Natural killer cell (primary cell): Measurements from ENCODE around the gene NFKBIZ. TPM values are rescaled to one million over a fixed set of nuclear protein-coding genes. Genes with fewer than 3 reads are reported as not detected.

Experiments
- ATAC-seq, 3 donors: fragments of 150-1000 bp in 2 of 3; fragments of 200-7000 bp in 1 of 3; cut with Tn5 transposase; 1 replicate in 1 of 3; 2 replicates in 2 of 3; pipeline ENCODE4 v1.10.0; 2021; ENCODE audit warnings: mild to moderate bottlenecking in 2 of 3, moderate library complexity in 2 of 3
- DNase-seq, 2 donors: peaks; one replicate each; pipeline versions ENCODE4 v3.0.0 to v3.0.0-alpha.2; 2013 to 2021; ENCODE audit warnings: mixed read lengths in 1 of 2
- H3K27ac ChIP-seq: one replicate; pipeline ENCODE4 v1.5.1; 2013; ENCODE audit warnings: mild to moderate bottlenecking, low read length
- H3K27me3 ChIP-seq: one replicate; pipeline ENCODE4 v1.6.1; 2013; ENCODE audit warnings: low read length; ENCODE audit not compliant: control insufficient read depth, insufficient read depth
- H3K36me3 ChIP-seq: one replicate; pipeline ENCODE4 v1.6.1; 2013; ENCODE audit warnings: low read length; ENCODE audit not compliant: control insufficient read depth, insufficient read depth
- H3K4me1 ChIP-seq: one replicate; pipeline ENCODE4 v1.6.1; 2013; ENCODE audit warnings: low read length; ENCODE audit not compliant: control insufficient read depth, insufficient read depth
- H3K4me3 ChIP-seq: one replicate; pipeline ENCODE4 v1.5.1; 2013; ENCODE audit warnings: low read length
- H3K9me3 ChIP-seq: one replicate; pipeline ENCODE4 v1.6.1; 2013; ENCODE audit warnings: low read length; ENCODE audit not compliant: control insufficient read depth, insufficient read depth
- H3K27ac Mint-ChIP-seq, 2 donors: one replicate each; pipeline ENCODE4 v1.8.0; 2022; ENCODE audit warnings: mild to moderate bottlenecking in 2 of 2, mixed read lengths in 2 of 2, moderate library complexity in 1 of 2
- H3K27me3 Mint-ChIP-seq, 2 donors: one replicate each; pipeline ENCODE4 v1.8.0; 2022; ENCODE audit warnings: low read depth in 2 of 2, mixed read lengths in 2 of 2
- H3K36me3 Mint-ChIP-seq: one replicate; pipeline ENCODE4 v1.8.0; 2022; ENCODE audit warnings: mixed read lengths
- H3K4me1 Mint-ChIP-seq, 2 donors: one replicate each; pipeline ENCODE4 v1.8.0; 2022; ENCODE audit warnings: mixed read lengths in 2 of 2
- H3K4me3 Mint-ChIP-seq: one replicate; pipeline ENCODE4 v1.8.0; 2022; ENCODE audit warnings: mild to moderate bottlenecking, moderate library complexity, mixed read lengths
- H3K9me3 Mint-ChIP-seq, 2 donors: one replicate each; pipeline ENCODE4 v1.8.0; 2022; ENCODE audit warnings: mixed read lengths in 2 of 2
- WGBS: methylation state at CpG from one replicate; pipeline ENCODE4 v1.1.7; 2013; ENCODE audit warnings: missing lambda C conversion rate; ENCODE audit not compliant: insufficient coverage; 5-methylcytosine and 5-hydroxymethylcytosine counted together
- intact Hi-C: fragments of 100-400 bp; cut with micrococcal nuclease; formaldehyde crosslinking; loops from one replicate; pipeline ENCODE4 v1.14.2; 2022
- total RNA-seq, 4 donors: library from RNA; stranded (reverse); fragments of 120-200 nt in 1 of 4; gene quantifications; one replicate each; pipeline versions ENCODE4 v1.2.3 to v1.2.4, GENCODE V29; 2013 to 2022
- TF ChIP-seq, protein P1 (sequence below): fragments of 200-600 bp; IDR thresholded peaks from one replicate; pipeline ENCODE4 v1.8.0; 2022; ENCODE audit warnings: antibody characterized with exemption

Gene NFKBIZ
- total RNA-seq, 3 donors from 2014 or later (not counting 1 experiment from before 2014, with no cell fraction given): 510 to 811 (median 774) TPM

GRCh38 chr3:101850246-101851051 lies 1.1 kb downstream of the NFKBIZ start:
- Histone ChIP-seq H3K27me3 (no peaks in the 10 kb centered on the region), H3K36me3 (peaks cover 38% of the 10 kb centered on the region), H3K9me3 (no peaks in the 10 kb centered on the region), H3K4me3 (peak overlapping the region; percentile 82), H3K4me1 (peaks cover 9% of the 10 kb centered on the region), H3K27ac (peak overlapping the region; percentile 82)
- Mint-ChIP-seq H3K27me3 (no peaks in the 10 kb centered on the region), H3K9me3 (no peaks in the 10 kb centered on the region), H3K36me3 (peaks cover 49% of the 10 kb centered on the region), H3K4me1 (peaks cover 43 to 45% of the 10 kb centered on the region in 2 donors), H3K27ac (peak overlapping the region; percentile 98 to 99), H3K4me3 (peak overlapping the region; percentile 94)
- TF ChIP-seq, protein P1, sequence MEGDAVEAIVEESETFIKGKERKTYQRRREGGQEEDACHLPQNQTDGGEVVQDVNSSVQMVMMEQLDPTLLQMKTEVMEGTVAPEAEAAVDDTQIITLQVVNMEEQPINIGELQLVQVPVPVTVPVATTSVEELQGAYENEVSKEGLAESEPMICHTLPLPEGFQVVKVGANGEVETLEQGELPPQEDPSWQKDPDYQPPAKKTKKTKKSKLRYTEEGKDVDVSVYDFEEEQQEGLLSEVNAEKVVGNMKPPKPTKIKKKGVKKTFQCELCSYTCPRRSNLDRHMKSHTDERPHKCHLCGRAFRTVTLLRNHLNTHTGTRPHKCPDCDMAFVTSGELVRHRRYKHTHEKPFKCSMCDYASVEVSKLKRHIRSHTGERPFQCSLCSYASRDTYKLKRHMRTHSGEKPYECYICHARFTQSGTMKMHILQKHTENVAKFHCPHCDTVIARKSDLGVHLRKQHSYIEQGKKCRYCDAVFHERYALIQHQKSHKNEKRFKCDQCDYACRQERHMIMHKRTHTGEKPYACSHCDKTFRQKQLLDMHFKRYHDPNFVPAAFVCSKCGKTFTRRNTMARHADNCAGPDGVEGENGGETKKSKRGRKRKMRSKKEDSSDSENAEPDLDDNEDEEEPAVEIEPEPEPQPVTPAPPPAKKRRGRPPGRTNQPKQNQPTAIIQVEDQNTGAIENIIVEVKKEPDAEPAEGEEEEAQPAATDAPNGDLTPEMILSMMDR: no peak
- intact Hi-C loops: loop anchor here (1.0 to 5.0 kb wide), 6 partner anchors 23 to 278 kb away; partner anchors contain the start of genes CEP97, PCNP and ZBTB11
- DNase-seq (peak; percentile 36 to 88), ATAC-seq (peak; percentile 20 to 28 (median 21))
- 0% methylated on average over 15 of the region's 19 CpGs for WGBS

GRCh38 chr3:101851072-101851770 lies 1.9 kb downstream of the NFKBIZ start:
- peak overlapping the region; percentile 82 for H3K4me3 ChIP-seq
- peak overlapping the region; percentile 98 to 99 for H3K27ac Mint-ChIP-seq
- DNase-seq: no peak
- peak overlapping the region; percentile 94 for H3K4me3 Mint-ChIP-seq
- peaks cover 43% of the 10 kb centered on the region for H3K36me3 ChIP-seq
- no peaks in the 10 kb centered on the region for H3K27me3 ChIP-seq
- intact Hi-C loops: loop anchor here (1.0 to 5.0 kb wide), 5 partner anchors 39 to 279 kb away; partner anchors contain the start of genes CEP97, PCNP and ZBTB11
- H3K9me3 ChIP-seq: no peaks in the 10 kb centered on the region
- H3K36me3 Mint-ChIP-seq: peaks cover 55% of the 10 kb centered on the region
- peak overlapping the region; percentile 82 for H3K27ac ChIP-seq
- peaks cover 45 to 48% of the 10 kb centered on the region in 2 donors for H3K4me1 Mint-ChIP-seq
- WGBS: 7% methylated on average over 4 of the region's 5 CpGs
- H3K4me1 ChIP-seq: peaks cover 9% of the 10 kb centered on the region
- H3K9me3 Mint-ChIP-seq: no peaks in the 10 kb centered on the region
- TF ChIP-seq, protein P1: no peak
- no peak for ATAC-seq
- no peaks in the 10 kb centered on the region for H3K27me3 Mint-ChIP-seq

GRCh38 chr3:101851850-101852714 lies 2.8 kb downstream of the NFKBIZ start:
- no peaks in the 10 kb centered on the region for H3K9me3 Mint-ChIP-seq
- H3K27ac Mint-ChIP-seq: peak overlapping the region; percentile 98 to 99
- WGBS: 46% methylated on average over 5 of the region's 6 CpGs
- TF ChIP-seq, protein P1: no peak
- ATAC-seq: no peak
- H3K27me3 Mint-ChIP-seq: no peaks in the 10 kb centered on the region
- peaks cover 55% of the 10 kb centered on the region for H3K36me3 Mint-ChIP-seq
- intact Hi-C loops: loop anchor here (1.0 to 5.0 kb wide), 5 partner anchors 40 to 280 kb away; partner anchors contain the start of genes CEP97, PCNP and ZBTB11
- peak overlapping the region; percentile 94 for H3K4me3 Mint-ChIP-seq
- Histone ChIP-seq H3K27me3 (no peaks in the 10 kb centered on the region), H3K27ac (peak overlapping the region; percentile 82), H3K9me3 (no peaks in the 10 kb centered on the region), H3K4me1 (peaks cover 9% of the 10 kb centered on the region), H3K36me3 (peaks cover 52% of the 10 kb centered on the region), H3K4me3 (no peak overlapping the region)
- no peak for DNase-seq
- H3K4me1 Mint-ChIP-seq: peaks cover 45 to 49% of the 10 kb centered on the region in 2 donors
